ENCODE measurements around the gene MAST2. TPM values are rescaled to one million over a fixed set of nuclear protein-coding genes. Genes with fewer than 3 reads are reported as not detected.

Gene MAST2
- total and polyA plus RNA-seq, 9 of the 15 experiments (the other 6 are each of a cell fraction or from before 2014, with no cell fraction given): 0.73 to 32.0 (median 17.8) TPM

- TF ChIP-seq HMBOX1 (IDR thresholded peaks at IDR 0.05) (no peak), BDP1 (IDR thresholded peaks at IDR 0.05; ENCODE audit: insufficient read depth, insufficient read length) (no peak), CREB5 (CRISPR knock-in tag; IDR thresholded peaks at IDR 0.05) (no peak), TAF9B (IDR thresholded peaks at IDR 0.05; ENCODE audit: partially characterized antibody) (no peak), ZBTB5 (IDR thresholded peaks at IDR 0.05) (no peak), HDAC1 (IDR thresholded peaks at IDR 0.05) (0 out of 4 replicates have a peak, but pooled peaks of 1 of the 2 experiments have one; percentile 18), ZFPM2 (CRISPR knock-in tag; IDR thresholded peaks at IDR 0.05) (no peak), HNRNPLL (IDR thresholded peaks at IDR 0.05; ENCODE audit: low read depth, low read length, poor library complexity, severe bottlenecking) (no peak), THRAP3 (IDR thresholded peaks at IDR 0.05; ENCODE audit: borderline replicate concordance) (no peak), ZC3H4 (CRISPR knock-in tag; IDR thresholded peaks at IDR 0.05; ENCODE audit: borderline replicate concordance) (no peak), SRF (CRISPR knock-in tag; IDR thresholded peaks at IDR 0.05) (no peak), ZNF24 (IDR thresholded peaks at IDR 0.05) (peak; percentile 92), POLR2B (IDR thresholded peaks at IDR 0.05; ENCODE audit: low read depth, partially characterized antibody) (no peak), RHOXF2B (CRISPR knock-in tag; conservative IDR thresholded peaks at IDR 0.05) (no peak), WHSC1 (IDR thresholded peaks at IDR 0.05; ENCODE audit: low read length) (no peak), ZNF778 (CRISPR knock-in tag; IDR thresholded peaks at IDR 0.05) (no peak), ZBTB12 (CRISPR knock-in tag; IDR thresholded peaks at IDR 0.05) (no peak), PPARD (CRISPR knock-in tag; IDR thresholded peaks at IDR 0.05) (no peak), SMARCE1 (IDR thresholded peaks at IDR 0.05) (no peak), GMEB1 (CRISPR knock-in tag; IDR thresholded peaks at IDR 0.05) (no peak), MAFK (IDR thresholded peaks at IDR 0.05; ENCODE audit: low read length) (no peak)
Observed at GRCh38 chr1:45930258-45931150, 127.1 kb downstream of the MAST2 start (continued).
